Type B pancreatic cell (in vitro differentiated cells): ENCODE results near the gene TBC1D5. TPM values are rescaled to one million over a fixed set of nuclear protein-coding genes. Genes with fewer than 3 reads are reported as not detected.
"Not testable (repeated sequence)": the region's sequence is repeated elsewhere in the genome, so short reads cannot be mapped to it uniquely, and the experiment has no call there.

Experiments
- DNase-seq: peaks from one replicate; pipeline ENCODE4 v3.0.0; 2021; ENCODE audit warnings: mixed read lengths; ENCODE audit not compliant: unreplicated experiment; ENCODE audit errors: extremely low spot score
- H3K27ac Mint-ChIP-seq: 2 replicates; pipeline ENCODE4 v1.8.0; 2021; ENCODE audit warnings: mild to moderate bottlenecking, mixed read lengths
- H3K27me3 Mint-ChIP-seq: 2 replicates; pipeline ENCODE4 v1.8.0; 2021; ENCODE audit warnings: mixed read lengths
- H3K36me3 Mint-ChIP-seq: 2 replicates; pipeline ENCODE4 v1.8.0; 2021; ENCODE audit warnings: mixed read lengths
- H3K4me1 Mint-ChIP-seq: one replicate; pipeline ENCODE4 v1.8.0; 2021; ENCODE audit warnings: mixed read lengths; ENCODE audit not compliant: unreplicated experiment
- H3K4me3 Mint-ChIP-seq: 2 replicates; pipeline ENCODE4 v1.8.0; 2021; ENCODE audit warnings: mild to moderate bottlenecking, mixed read lengths
- H3K9me3 Mint-ChIP-seq: 2 replicates; pipeline ENCODE4 v1.8.0; 2021; ENCODE audit warnings: mixed read lengths
- CTCF ChIP-seq: fragments of 200-600 bp; sonication (generic); conservative IDR thresholded peaks from 2 replicates; pipeline ENCODE4 v1.5.0; 2021; ENCODE audit warnings: antibody characterized with exemption, mild to moderate bottlenecking
- total RNA-seq: library from RNA; stranded (reverse); gene quantifications from 2 replicates; pipeline ENCODE4 v1.2.1, GENCODE V29; 2021; ENCODE audit warnings: low replicate concordance

The TBC1D5 gene
- total RNA-seq, 1 donor from 2014 or later, result 48.7 TPM

- no peak for DNase-seq
- Mint-ChIP-seq H3K4me1 (no peaks in the 10 kb centered on the region), H3K4me3 (no peak overlapping the region), H3K27ac (no peak overlapping the region), H3K36me3 (peaks cover 20% of the 10 kb centered on the region), H3K9me3 (peaks cover 12% of the 10 kb centered on the region), H3K27me3 (no peaks in the 10 kb centered on the region)
- no peak for TF ChIP-seq CTCF
Measured at GRCh38 chr3:17494117-17494809, 248.2 kb downstream of the TBC1D5 start.

GRCh38 chr3:17491601-17492000 lies 250.8 kb downstream of the TBC1D5 start:
- H3K27me3 Mint-ChIP-seq, result no peaks in the 10 kb centered on the region
- no peaks in the 10 kb centered on the region for H3K4me1 Mint-ChIP-seq
- DNase-seq, result no peak
- H3K9me3 Mint-ChIP-seq, result peaks cover 12% of the 10 kb centered on the region
- H3K4me3 Mint-ChIP-seq, result no peak overlapping the region
- TF ChIP-seq CTCF, result no peak
- peaks cover 20% of the 10 kb centered on the region for H3K36me3 Mint-ChIP-seq
- no peak overlapping the region for H3K27ac Mint-ChIP-seq

GRCh38 chr3:17491190-17491589 lies 251.2 kb downstream of the TBC1D5 start:
- H3K4me3 Mint-ChIP-seq, H3K27me3 Mint-ChIP-seq, DNase-seq, H3K27ac Mint-ChIP-seq, H3K4me1 Mint-ChIP-seq: not testable (repeated sequence)
- Mint-ChIP-seq H3K36me3 (peaks cover 20% of the 10 kb centered on the region), H3K9me3 (peaks cover 12% of the 10 kb centered on the region)

- H3K36me3 Mint-ChIP-seq, result peaks cover 20% of the 10 kb centered on the region
- no peak overlapping the region for H3K27ac Mint-ChIP-seq
- no peak overlapping the region for H3K4me3 Mint-ChIP-seq
- no peaks in the 10 kb centered on the region for H3K4me1 Mint-ChIP-seq
- peaks cover 12% of the 10 kb centered on the region for H3K9me3 Mint-ChIP-seq
- no peak for DNase-seq
- H3K27me3 Mint-ChIP-seq, result no peaks in the 10 kb centered on the region
- no peak for TF ChIP-seq CTCF
Measured at GRCh38 chr3:17489139-17489538, 253.3 kb downstream of the TBC1D5 start.

- Mint-ChIP-seq H3K9me3 (no peaks in the 10 kb centered on the region), H3K27ac (no peak overlapping the region)
- DNase-seq, result no peak
Measured at GRCh38 chr3:17481116-17481515, 261.3 kb downstream of the TBC1D5 start.

More at GRCh38 chr3:17481116-17481515, 261.3 kb downstream of the TBC1D5 start:
- Mint-ChIP-seq H3K4me1 (no peaks in the 10 kb centered on the region), H3K36me3 (no peaks in the 10 kb centered on the region), H3K4me3 (no peak overlapping the region), H3K27me3 (no peaks in the 10 kb centered on the region)
- no peak for TF ChIP-seq CTCF
